ENCODE results near the gene EFCAB6.
A peak's percentile ranks its signal among the peaks of the same experiment; 100 is the strongest.

EFCAB6 gene

GRCh38 chr22:43490311-43490710, 321.8 kb downstream of the EFCAB6 start:
- DNase-seq, result no peak

- DNase-seq, result no peak
These were observed 323.2 kb downstream of the EFCAB6 start for GRCh38 chr22:43488937-43489336.

GRCh38 chr22:43488031-43488866, 323.9 kb downstream of the EFCAB6 start:
- no peak for DNase-seq

GRCh38 chr22:43487311-43488030, 324.6 kb downstream of the EFCAB6 start:
- DNase-seq, result no peak

GRCh38 chr22:43485502-43486089, 326.5 kb downstream of the EFCAB6 start:
- no peak for DNase-seq

- DNase-seq, result no peak
These were observed 327.9 kb downstream of the EFCAB6 start for GRCh38 chr22:43484227-43484626.

- DNase-seq, result no peak
These were observed 328.4 kb downstream of the EFCAB6 start for GRCh38 chr22:43483669-43484068.

GRCh38 chr22:43483266-43483665, 328.8 kb downstream of the EFCAB6 start:
- DNase-seq, result no peak

- DNase-seq, result no peak
These were observed 329.8 kb downstream of the EFCAB6 start for GRCh38 chr22:43482318-43482625.

GRCh38 chr22:43481568-43482317, 330.4 kb downstream of the EFCAB6 start:
- peak; percentile 27 for DNase-seq

- DNase-seq, result no peak
These were observed 332.1 kb downstream of the EFCAB6 start for GRCh38 chr22:43479962-43480361.

- DNase-seq, result no peak
These were observed 332.7 kb downstream of the EFCAB6 start for GRCh38 chr22:43479301-43479950.

Measured in CD4-positive, alpha-beta T cell treated with Interferon gamma for 1 hour (primary cell).